ENCODE data around the gene ALCAM.

ALCAM gene

GRCh38 chr3:105362021-105362665 lies 4.6 kb upstream of the ALCAM start:
- no peak for DNase-seq
- Histone ChIP-seq H3K27me3 (replicated peaks; ENCODE audit: insufficient read depth, low read length) (peaks cover 6% of the 10 kb centered on the region; the same call in 1 of the 2 replicates), H3F3A (ENCODE audit: insufficient read depth, low read length) (peaks cover under 1% of the 10 kb centered on the region; the same call in 1 of the 2 replicates), H3K9me3 (replicated peaks; ENCODE audit: insufficient read depth, low read length) (no peaks in the 10 kb centered on the region), H3K4me1 (ENCODE audit: low read length) (0 out of 2 replicates have a peak, but pooled peaks cover 3% of the 10 kb centered on the region), H3K36me3 (replicated peaks; ENCODE audit: insufficient read depth, low read length) (no peaks in the 10 kb centered on the region), H3K27ac (ENCODE audit: low read length) (no peak overlapping the region), H2AFZ (ENCODE audit: low read length) (no peak overlapping the region), H3K9ac (ENCODE audit: low read length) (no peak overlapping the region), H3K79me2 (ENCODE audit: low read length) (no peaks in the 10 kb centered on the region), H3K4me2 (ENCODE audit: low read depth, low read length) (no peak overlapping the region), H4K20me1 (ENCODE audit: insufficient read depth, low read length) (no peaks in the 10 kb centered on the region), H3K4me3 (ENCODE audit: low read length) (no peak overlapping the region), H3K9me2 (replicated peaks; ENCODE audit: insufficient read depth, low read length) (no peaks in the 10 kb centered on the region)
- TF ChIP-seq EZH2 (optimal IDR thresholded peaks at IDR 0.05; ENCODE audit: low read depth, low read length) (no peak), CTCF (IDR thresholded peaks at IDR 0.05; ENCODE audit: low read length) (no peak), EZH2phosphoT487 (IDR thresholded peaks at IDR 0.05; ENCODE audit: low read length) (no peak)

- H2AFZ ChIP-seq (ENCODE audit: low read length) = no peak overlapping the region
- H3K79me2 ChIP-seq (ENCODE audit: low read length) = no peaks in the 10 kb centered on the region
- no peak overlapping the region for H3K4me2 ChIP-seq (ENCODE audit: low read depth, low read length)
- no peaks in the 10 kb centered on the region for H3K9me3 ChIP-seq (replicated peaks; ENCODE audit: insufficient read depth, low read length)
- no peak overlapping the region for H3K27ac ChIP-seq (ENCODE audit: low read length)
- no peaks in the 10 kb centered on the region for H3K36me3 ChIP-seq (replicated peaks; ENCODE audit: insufficient read depth, low read length)
- H3K27me3 ChIP-seq (replicated peaks; ENCODE audit: insufficient read depth, low read length) = peaks cover 6% of the 10 kb centered on the region; the same call in 1 of the 2 replicates
- TF ChIP-seq EZH2phosphoT487 (IDR thresholded peaks at IDR 0.05; ENCODE audit: low read length) = no peak
- no peak for TF ChIP-seq EZH2 (optimal IDR thresholded peaks at IDR 0.05; ENCODE audit: low read depth, low read length)
- TF ChIP-seq CTCF (IDR thresholded peaks at IDR 0.05; ENCODE audit: low read length) = no peak
- no peaks in the 10 kb centered on the region for H3K9me2 ChIP-seq (replicated peaks; ENCODE audit: insufficient read depth, low read length)
- peaks cover 20% of the 10 kb centered on the region for H3F3A ChIP-seq (ENCODE audit: insufficient read depth, low read length)
- no peak for DNase-seq
- 0 out of 2 replicates have a peak, but pooled peaks cover 3% of the 10 kb centered on the region for H3K4me1 ChIP-seq (ENCODE audit: low read length)
- no peaks in the 10 kb centered on the region for H4K20me1 ChIP-seq (ENCODE audit: insufficient read depth, low read length)
- no peak overlapping the region for H3K4me3 ChIP-seq (ENCODE audit: low read length)
- H3K9ac ChIP-seq (ENCODE audit: low read length) = no peak overlapping the region
Observed at GRCh38 chr3:105364128-105364527, 2.6 kb upstream of the ALCAM start.

DNA sequence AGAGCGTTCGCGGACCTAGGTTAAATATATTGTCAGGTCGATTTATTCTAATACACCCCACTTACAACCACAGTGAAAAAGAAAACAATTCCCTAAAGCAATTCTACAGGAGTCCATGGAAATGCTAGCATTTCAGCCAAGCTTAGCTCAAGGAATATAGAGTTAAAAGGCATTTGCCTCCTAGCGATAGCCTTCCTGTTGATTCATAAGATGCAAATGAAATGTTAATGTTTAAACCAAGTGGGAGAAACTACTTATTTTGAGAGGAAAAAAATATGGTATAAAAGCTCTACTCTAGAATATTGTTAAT lies 1.7 kb upstream of the ALCAM start:
- Histone ChIP-seq H4K20me1 (ENCODE audit: insufficient read depth, low read length) (no peaks in the 10 kb centered on the region), H3K27ac (ENCODE audit: low read length) (no peak overlapping the region), H3K4me2 (ENCODE audit: low read depth, low read length) (no peak overlapping the region), H3K4me1 (ENCODE audit: low read length) (0 out of 2 replicates have a peak, but pooled peaks cover 3% of the 10 kb centered on the region), H2AFZ (ENCODE audit: low read length) (no peak overlapping the region), H3F3A (ENCODE audit: insufficient read depth, low read length) (peaks cover 29% of the 10 kb centered on the region), H3K9ac (ENCODE audit: low read length) (no peak overlapping the region), H3K36me3 (replicated peaks; ENCODE audit: insufficient read depth, low read length) (no peaks in the 10 kb centered on the region), H3K79me2 (ENCODE audit: low read length) (no peaks in the 10 kb centered on the region), H3K9me3 (replicated peaks; ENCODE audit: insufficient read depth, low read length) (no peaks in the 10 kb centered on the region), H3K4me3 (ENCODE audit: low read length) (no peak overlapping the region), H3K9me2 (replicated peaks; ENCODE audit: insufficient read depth, low read length) (no peaks in the 10 kb centered on the region), H3K27me3 (replicated peaks; ENCODE audit: insufficient read depth, low read length) (peaks cover 6% of the 10 kb centered on the region; the same call in 1 of the 2 replicates)
- DNase-seq = no peak
- no peak for TF ChIP-seq EZH2 (optimal IDR thresholded peaks at IDR 0.05; ENCODE audit: low read depth, low read length)
- no peak for TF ChIP-seq EZH2phosphoT487 (IDR thresholded peaks at IDR 0.05; ENCODE audit: low read length)
- no peak for TF ChIP-seq CTCF (IDR thresholded peaks at IDR 0.05; ENCODE audit: low read length)
